HG03045 (cell line): ENCODE results near the gene PCNA.
"Not testable (repeated sequence)": the region's sequence is repeated elsewhere in the genome, so short reads cannot be mapped to it uniquely, and the experiment has no call there.

Experiments used
- ATAC-seq: cut with Tn5 transposase; IDR thresholded peaks from one replicate; pipeline ENCODE4 v1.9.1; 2021; ENCODE audit warnings: mild to moderate bottlenecking, moderate library complexity; ENCODE audit not compliant: unreplicated experiment

PCNA gene

DNA sequence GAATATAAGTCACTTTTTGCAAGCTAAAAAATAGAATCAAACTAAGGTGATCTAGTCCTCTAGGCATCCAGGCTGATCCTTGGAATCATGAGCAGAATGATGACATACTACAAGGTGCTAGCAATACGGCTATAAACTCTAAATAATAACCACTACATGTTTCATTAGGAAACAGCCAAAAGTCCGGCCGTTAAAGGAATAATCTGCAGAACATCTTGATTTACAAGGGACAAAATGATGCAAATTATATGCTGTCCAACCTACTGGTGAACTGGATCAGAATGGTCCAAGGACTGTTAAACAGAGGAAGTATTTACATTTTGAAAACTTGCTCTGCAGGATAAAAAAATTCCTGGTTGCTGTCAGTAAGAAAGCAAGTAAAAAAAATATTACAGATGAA is 19.8 kb downstream of the PCNA start:
- not testable (repeated sequence) for ATAC-seq

DNA sequence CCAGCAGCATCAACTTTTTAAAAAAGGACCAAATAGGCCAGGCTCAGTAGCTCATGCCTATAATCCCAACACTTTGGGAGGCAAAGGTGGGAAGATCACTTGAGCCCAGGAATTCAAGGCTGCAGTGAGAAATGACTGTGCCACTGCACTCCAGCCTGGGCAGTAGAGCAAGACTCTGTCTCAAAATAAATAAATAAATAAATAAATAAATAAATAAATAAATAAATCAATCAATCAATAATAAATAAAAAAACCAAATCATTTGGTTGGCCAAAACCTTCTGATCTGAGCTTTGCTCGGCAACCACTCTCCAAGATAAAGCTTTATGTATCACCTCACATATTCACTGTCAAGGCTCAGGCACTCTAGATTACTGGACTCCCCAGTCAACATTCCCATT is 20.7 kb downstream of the PCNA start:
- not testable (repeated sequence) for ATAC-seq

DNA sequence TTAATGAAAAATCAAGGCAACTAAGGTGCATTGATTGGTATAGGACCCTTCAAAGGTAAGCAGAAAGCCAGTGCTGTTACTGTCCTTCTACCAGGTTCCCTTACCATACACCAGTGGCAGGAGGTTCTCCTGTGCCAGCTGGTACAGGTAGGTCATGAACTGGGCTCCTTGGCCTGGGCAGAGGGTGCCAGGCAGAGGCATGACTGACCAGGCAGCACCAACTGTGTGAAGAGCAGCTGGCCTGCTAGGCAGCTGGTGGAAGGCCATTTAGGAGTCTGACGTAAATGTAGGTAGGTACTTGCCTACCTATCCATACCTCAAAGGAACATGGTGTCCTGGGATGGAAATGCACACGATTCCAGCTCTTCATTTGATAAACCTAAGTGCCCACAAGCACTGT is 23.3 kb downstream of the PCNA start:
- ATAC-seq, result no peak

DNA sequence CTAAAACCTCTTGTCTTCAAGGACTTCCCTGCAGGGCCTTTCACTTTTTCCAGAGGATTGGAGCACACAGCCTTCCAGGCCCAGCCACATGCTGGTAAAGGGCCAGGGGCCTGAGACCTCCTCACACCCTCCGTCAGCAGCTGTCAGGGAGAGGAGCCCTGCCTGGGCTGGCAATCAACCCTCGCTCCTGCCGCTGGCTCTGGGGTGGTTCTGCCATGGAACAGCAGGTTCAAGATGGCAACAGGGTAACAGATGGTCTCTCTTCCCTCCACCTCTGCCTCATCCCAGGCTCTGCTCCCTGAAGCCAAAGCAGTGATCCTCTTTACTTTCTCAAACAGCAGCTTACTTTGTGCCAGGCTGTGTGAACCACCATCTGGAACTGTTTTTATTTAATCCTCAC is 23.8 kb downstream of the PCNA start:
- no peak for ATAC-seq

- ATAC-seq, result no peak
These were observed 24.3 kb downstream of the PCNA start for GRCh38 chr20:5095454-5095853.

DNA sequence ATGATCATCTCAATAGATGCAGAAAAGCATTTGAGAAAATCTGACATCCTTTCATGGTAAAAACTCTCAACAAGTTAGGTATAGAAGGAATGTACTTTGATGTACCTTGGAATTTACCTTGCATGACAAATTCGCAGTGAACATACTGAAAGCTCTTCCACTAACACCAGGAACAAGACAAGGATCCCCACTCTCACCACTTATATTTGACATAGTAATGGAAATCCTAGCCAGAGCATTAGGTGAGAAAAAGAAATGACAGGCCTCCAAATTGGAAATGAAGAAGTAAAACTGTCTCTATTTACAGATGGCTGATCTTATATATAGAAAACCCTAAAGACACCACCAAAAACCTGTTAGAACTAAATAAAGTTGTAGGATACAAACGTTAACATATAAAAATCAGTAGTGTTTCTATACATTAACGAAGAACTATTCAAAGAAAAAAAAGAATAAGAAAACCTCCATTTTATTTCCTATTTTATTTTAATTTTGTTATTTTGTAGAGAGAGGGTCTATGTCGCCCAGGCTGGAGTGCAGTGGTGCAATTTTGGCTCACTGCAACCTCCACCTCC is 26.9 kb downstream of the PCNA start:
- ATAC-seq, result no peak

DNA sequence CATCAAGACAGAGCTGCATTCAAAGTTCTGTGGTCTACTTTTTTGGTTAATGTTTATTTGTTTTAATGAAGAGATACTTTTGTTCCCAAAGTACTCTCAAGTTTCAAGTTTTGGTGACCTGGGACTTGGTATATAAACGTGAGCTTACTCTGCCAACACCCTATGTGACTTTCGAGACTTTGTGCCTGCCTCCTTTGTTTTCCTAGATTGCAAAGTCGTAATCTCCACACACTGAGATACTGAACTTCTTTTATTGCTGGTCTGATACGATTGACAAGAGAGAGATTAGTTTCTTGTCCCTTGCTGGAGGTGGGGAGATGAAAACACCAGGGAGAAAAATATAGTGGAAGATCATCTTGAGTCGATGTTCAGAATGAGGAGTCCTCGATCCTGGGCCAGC is 27.9 kb downstream of the PCNA start:
- no peak for ATAC-seq

DNA sequence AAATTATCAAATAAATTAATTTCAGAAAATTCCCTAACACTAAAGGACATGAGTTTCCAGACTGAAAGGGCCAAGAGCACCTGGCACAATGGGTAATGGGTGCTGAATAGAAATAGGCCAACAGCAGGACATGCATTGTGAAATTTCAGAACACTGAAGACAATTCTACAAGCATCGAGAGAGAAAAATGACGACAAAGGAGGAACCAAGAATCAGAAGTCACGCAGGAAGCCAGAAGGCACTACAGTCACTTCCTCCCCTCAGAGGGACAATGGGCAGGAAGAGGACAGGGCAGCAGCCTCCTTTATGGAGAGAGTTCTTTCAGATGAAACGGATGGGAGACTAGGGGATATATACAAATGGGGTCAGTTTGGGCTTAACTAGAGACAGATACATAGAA is 29.6 kb downstream of the PCNA start:
- ATAC-seq, result no peak

DNA sequence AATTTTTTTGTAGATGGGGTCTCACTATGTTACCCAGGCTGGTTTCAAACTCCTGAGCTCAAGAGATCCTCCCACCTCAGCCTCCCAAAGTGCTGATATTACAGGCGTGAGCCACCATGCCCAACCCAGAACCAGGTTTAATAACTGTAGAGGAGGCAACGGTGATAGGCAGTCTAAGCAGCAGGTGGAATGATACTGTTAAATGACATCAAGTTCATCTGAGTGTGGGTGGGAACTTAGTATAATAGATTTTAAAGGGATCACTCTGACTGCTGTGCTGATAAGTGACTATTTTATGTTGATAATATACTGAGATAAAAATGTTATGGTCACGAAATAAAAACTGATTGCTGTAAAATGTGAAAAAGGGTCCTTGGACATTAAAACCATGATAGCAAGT is 31.1 kb downstream of the PCNA start:
- ATAC-seq, result no peak

GRCh38 chr20:5085380-5085779 is 34.4 kb downstream of the PCNA start:
- no peak for ATAC-seq

DNA sequence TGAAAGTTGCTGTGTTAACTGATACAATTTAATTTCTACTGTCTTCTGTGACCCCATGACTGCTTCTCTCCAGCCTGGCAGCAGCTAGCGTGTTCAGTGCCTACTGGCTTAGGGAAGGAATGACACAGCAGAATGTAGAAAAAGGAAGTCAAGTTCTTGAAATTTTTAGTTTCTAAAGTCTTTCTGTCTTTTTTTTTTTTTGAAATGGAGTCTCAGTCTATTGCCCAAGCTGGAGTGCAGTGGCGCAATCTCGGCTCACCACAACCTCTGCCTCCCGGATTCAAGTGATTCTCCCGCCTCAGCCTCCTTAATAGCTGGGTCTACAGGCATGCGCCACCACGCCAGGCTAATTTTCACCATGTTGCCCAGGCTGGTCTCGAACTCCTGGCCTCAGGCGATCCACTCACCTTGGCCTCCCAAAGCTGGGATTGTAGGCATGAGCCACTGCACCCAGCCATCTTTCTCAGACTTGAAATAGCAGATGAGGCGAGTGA is 39.3 kb downstream of the PCNA start:
- ATAC-seq, result no peak

DNA sequence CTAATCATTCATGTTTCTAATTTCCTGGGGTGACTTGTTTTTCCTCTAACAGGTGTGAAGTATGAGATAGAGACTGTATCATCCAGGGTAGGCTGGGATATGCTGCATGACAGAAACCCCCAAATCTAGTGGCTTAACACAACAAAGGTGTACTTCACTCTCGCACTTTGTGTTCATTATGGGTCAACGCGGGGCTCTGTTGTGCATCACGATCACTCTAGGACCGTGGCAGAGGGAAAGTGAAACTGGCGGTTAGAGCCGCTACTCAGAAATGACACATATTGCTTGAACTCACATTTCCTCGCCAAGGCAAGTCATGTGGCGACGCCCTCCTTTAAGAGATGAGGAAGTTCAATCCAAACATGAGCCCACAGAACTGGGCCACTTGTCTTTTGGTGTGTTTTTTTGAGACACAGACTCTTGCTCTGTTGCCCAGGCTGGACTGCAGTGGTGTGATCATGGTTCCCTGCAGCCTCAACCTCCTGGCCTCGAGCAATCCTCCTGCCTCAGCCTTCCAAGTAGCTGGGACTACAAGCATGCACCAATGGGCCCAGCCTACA is 41.3 kb downstream of the PCNA start:
- ATAC-seq, result peak; percentile 96

DNA sequence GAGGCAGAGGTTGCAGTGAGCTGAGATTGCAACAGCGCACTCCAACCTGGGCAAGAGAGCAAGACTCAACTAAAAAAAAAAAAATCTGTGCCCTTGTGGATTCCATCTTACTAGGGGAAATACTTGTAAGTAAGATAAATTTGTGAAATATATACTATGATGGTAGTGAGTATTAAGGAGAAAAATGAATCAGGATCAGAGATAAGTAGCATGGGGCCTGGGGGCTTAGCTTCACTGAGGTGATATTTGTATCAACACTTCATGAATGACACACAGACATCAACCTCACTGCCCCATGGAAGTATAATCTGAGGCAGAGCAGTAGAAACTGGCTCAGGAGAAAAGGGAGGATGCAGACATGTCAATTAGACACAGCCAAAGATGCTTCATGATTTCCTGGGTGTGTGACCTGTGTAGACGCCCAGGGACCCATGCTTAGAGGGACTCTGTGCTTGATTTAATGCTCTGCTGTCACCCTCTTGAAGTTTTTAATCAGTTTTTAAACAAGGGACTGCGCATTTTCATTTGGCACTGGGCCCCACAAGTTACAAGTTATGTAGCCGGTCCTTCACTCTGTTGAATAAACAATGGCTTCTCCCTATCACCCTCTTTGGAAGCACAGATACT is 41.9 kb downstream of the PCNA start:
- no peak for ATAC-seq

DNA sequence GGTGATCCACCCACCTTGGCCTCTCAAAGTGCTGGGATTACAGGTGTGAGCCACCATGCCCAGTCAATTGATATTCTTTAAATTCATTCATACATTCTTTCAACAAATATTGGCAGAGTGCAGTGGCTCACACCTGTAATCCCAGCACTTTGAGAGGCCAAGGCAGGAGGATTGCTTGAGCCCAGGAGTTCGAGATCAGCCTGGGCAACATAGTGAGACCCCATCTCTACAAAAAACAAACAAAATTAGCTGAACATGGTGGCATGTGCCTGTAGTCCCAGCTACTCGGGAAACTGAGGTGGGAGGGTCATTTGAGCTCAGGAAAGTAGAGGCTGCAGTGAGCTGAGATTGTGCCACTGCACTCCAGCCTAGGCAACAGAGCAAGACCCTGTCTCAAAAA is 42.8 kb downstream of the PCNA start:
- not testable (repeated sequence) for ATAC-seq

- ATAC-seq, result no peak
These were observed 45.5 kb downstream of the PCNA start for GRCh38 chr20:5074232-5074674.

GRCh38 chr20:5073660-5074231 is 46.0 kb downstream of the PCNA start:
- no peak for ATAC-seq

DNA sequence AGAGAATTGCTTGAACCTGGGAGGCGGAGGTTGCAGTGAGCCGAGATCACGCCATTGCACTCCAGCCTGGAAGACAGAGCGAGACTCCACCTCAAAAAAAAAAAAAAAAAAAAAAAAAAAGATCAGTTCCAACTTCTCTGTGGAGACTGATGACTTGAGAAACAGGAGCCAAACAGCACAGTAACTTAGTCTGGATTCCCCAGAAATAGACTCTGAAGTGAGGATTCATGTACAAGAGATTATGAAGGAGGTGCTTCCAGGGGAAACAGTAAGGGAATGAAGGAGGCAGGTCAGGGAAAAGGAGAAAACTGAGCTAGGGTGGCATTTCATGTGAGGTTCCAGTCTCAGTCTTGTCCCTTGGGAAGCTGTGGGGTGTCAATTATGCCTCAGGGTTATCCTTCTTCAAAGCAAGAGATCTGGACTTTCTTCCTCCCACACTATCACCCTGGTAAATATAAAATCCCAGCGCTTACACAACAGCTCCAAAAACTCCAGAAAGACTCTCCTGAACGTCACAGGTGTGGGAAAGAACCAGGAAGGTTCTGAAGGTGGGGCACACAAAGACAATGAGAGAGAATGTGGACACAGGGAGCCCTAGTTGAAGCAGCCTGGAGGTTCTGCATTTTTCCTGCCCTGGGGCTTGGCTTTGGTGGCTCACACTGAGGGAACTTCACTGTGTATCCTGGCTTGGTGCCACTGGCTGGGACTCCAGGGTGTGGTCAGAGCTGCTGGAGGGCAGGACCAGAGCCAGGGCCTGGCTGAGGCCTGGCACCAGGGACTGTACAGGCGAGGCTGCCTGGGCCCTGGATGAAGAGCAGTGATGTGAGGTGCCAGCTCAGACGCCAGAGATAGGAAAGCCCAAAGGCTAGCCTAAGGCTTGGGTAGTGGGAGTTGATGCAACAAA is 46.8 kb downstream of the PCNA start:
- ATAC-seq, result no peak

- ATAC-seq, result not testable (repeated sequence)
These were observed 47.8 kb downstream of the PCNA start for GRCh38 chr20:5071942-5072341.

- ATAC-seq, result no peak
These were observed 49.2 kb downstream of the PCNA start for GRCh38 chr20:5070570-5070969.

- ATAC-seq, result no peak
These were observed 49.7 kb downstream of the PCNA start for GRCh38 chr20:5070081-5070480.

- ATAC-seq, result no peak
These were observed 50.5 kb downstream of the PCNA start for GRCh38 chr20:5069141-5069806.
